Esophagus muscularis mucosa (tissue), 4 donors: Measurements from ENCODE around the gene LDLRAD3. TPM values are rescaled to one million over a fixed set of nuclear protein-coding genes. Genes with fewer than 3 reads are reported as not detected.

Source experiments
- DNase-seq: peaks from one replicate; pipeline ENCODE4 v3.0.0-alpha.2; 2017; ENCODE audit errors: extremely low spot score
- H3K27ac ChIP-seq, 4 donors: fragments of 200-600 bp; sonication (generic); replicated peaks in 1 of 4; 1 replicate in 3 of 4; 2 replicates in 1 of 4; pipeline ENCODE4 v1.5.1; 2016 to 2019; ENCODE audit warnings: mild to moderate bottlenecking in 1 of 4
- H3K27me3 ChIP-seq, 4 donors: fragments of 200-600 bp; sonication (generic); one replicate each; pipeline versions ENCODE4 v1.5.1 to v1.6.0; 2016 to 2019
- H3K36me3 ChIP-seq, 4 donors: fragments of 200-600 bp; sonication (generic); one replicate each; pipeline ENCODE4 v1.5.1; 2016 to 2019
- H3K4me1 ChIP-seq, 4 donors: fragments of 200-600 bp; sonication (generic); one replicate each; pipeline ENCODE4 v1.5.1; 2016 to 2019
- H3K4me3 ChIP-seq, 4 donors: fragments of 200-600 bp; sonication (generic); 1 replicate in 2 of 4; 2 replicates in 2 of 4; pipeline ENCODE4 v1.5.1; 2016 to 2019; ENCODE audit warnings: mild to moderate bottlenecking in 4 of 4, moderate library complexity in 1 of 4
- H3K9me3 ChIP-seq, 4 donors: fragments of 200-600 bp; sonication (generic); 1 replicate in 3 of 4; 2 replicates in 1 of 4; pipeline ENCODE4 v1.5.1; 2016 to 2019
- CTCF ChIP-seq, 3 experiments: fragments of 200-600 bp in 2 of 3; fragments of 450-650 bp in 1 of 3; sonication (generic) in 2 of 3; IDR thresholded peaks; one replicate each; pipeline ENCODE4 v1.5.1; 2017 to 2019; ENCODE audit warnings: antibody characterized with exemption in 3 of 3, mild to moderate bottlenecking in 2 of 3, moderate library complexity in 1 of 3
- EP300 ChIP-seq: sonication (generic); formaldehyde crosslinking; IDR thresholded peaks from one replicate; pipeline ENCODE4 v1.6.1; 2017; ENCODE audit warnings: antibody characterized with exemption
- POLR2A ChIP-seq: fragments of 450-650 bp; IDR thresholded peaks from one replicate; pipeline ENCODE4 v1.6.1; 2017; ENCODE audit warnings: antibody characterized with exemption, moderate library complexity, mild to moderate bottlenecking, low read depth
- POLR2AphosphoS5 ChIP-seq, 2 donors: sonication (generic); formaldehyde crosslinking; IDR thresholded peaks; one replicate each; pipeline ENCODE4 v1.6.1; 2017; ENCODE audit warnings: antibody characterized with exemption in 2 of 2
- WGBS: methylation state at CpG from one replicate; pipeline ENCODE4 v1.1.5; 2018; 5-methylcytosine and 5-hydroxymethylcytosine counted together
- intact Hi-C: fragments of 100-400 bp; cut with DNase I; formaldehyde crosslinking; loops from one replicate; pipeline ENCODE4 v1.15.1; 2023
- total RNA-seq, 4 donors: library from RNA; depleted of rRNA; stranded (reverse); fragments of >200 nt; gene quantifications; one replicate each; pipeline versions ENCODE4 v1.1.0 to v1.2.1, GENCODE V29; 2016

LDLRAD3 gene
- total RNA-seq, 4 donors from 2014 or later: 6.8 to 8.7 (median 8.2) TPM

GRCh38 chr11:36048496-36049247 is 104.8 kb downstream of the LDLRAD3 start:
- no peaks in the 10 kb centered on the region for H3K9me3 ChIP-seq
- no peak for DNase-seq
- no peak overlapping the region for H3K27ac ChIP-seq
- no peak overlapping the region for H3K4me3 ChIP-seq
- H3K27me3 ChIP-seq: no peaks in the 10 kb centered on the region
- H3K36me3 ChIP-seq: no peaks in the 10 kb centered on the region
- 87% methylated on average over 5 of the region's 5 CpGs for WGBS
- no peaks in the 10 kb centered on the region for H3K4me1 ChIP-seq
- intact Hi-C loops: loop anchor here (10.0 kb wide), 1 partner anchor 216 kb away; no protein-coding TSS in a partner anchor
- TF ChIP-seq EP300 (no peak), POLR2AphosphoS5 (IDR thresholded peaks at IDR 0.05) (no peak), CTCF (IDR thresholded peaks at IDR 0.05) (no peak), POLR2A (no peak)

- Histone ChIP-seq H3K4me1 (no peaks in the 10 kb centered on the region), H3K9me3 (no peaks in the 10 kb centered on the region), H3K4me3 (no peak overlapping the region), H3K27me3 (no peaks in the 10 kb centered on the region), H3K27ac (no peak overlapping the region), H3K36me3 (no peaks in the 10 kb centered on the region)
- no peak for DNase-seq
- 91% methylated on average over 8 of the region's 8 CpGs for WGBS
- intact Hi-C loops: no loop called here
- TF ChIP-seq POLR2AphosphoS5 (IDR thresholded peaks at IDR 0.05): no peak
- TF ChIP-seq CTCF (IDR thresholded peaks at IDR 0.05): no peak
- no peak for TF ChIP-seq EP300
- TF ChIP-seq POLR2A: no peak
Observed at GRCh38 chr11:36051235-36052144, 107.6 kb downstream of the LDLRAD3 start.

- no peak for DNase-seq
- intact Hi-C loops: no loop called here
- Histone ChIP-seq H3K4me3 (no peak overlapping the region), H3K9me3 (no peaks in the 10 kb centered on the region), H3K27ac (no peak overlapping the region), H3K4me1 (peaks cover 0 to 9% (median 3%) of the 10 kb centered on the region in 4 donors), H3K36me3 (no peaks in the 10 kb centered on the region), H3K27me3 (no peaks in the 10 kb centered on the region)
- WGBS: 75% methylated on average over 5 of the region's 5 CpGs
- TF ChIP-seq POLR2A: no peak
- no peak for TF ChIP-seq POLR2AphosphoS5 (IDR thresholded peaks at IDR 0.05)
- TF ChIP-seq EP300: no peak
- no peak for TF ChIP-seq CTCF (IDR thresholded peaks at IDR 0.05)
Observed at GRCh38 chr11:36053281-36053680, 109.4 kb downstream of the LDLRAD3 start.

- H3K9me3 ChIP-seq: no peaks in the 10 kb centered on the region
- intact Hi-C loops: no loop called here
- DNase-seq: no peak
- peaks cover 0 to 9% (median 3%) of the 10 kb centered on the region in 4 donors for H3K4me1 ChIP-seq
- no peak overlapping the region for H3K4me3 ChIP-seq
- 59% methylated on average over 3 of the region's 3 CpGs for WGBS
- no peaks in the 10 kb centered on the region for H3K27me3 ChIP-seq
- H3K36me3 ChIP-seq: no peaks in the 10 kb centered on the region
- H3K27ac ChIP-seq: no peak overlapping the region
- TF ChIP-seq EP300 (no peak), POLR2AphosphoS5 (IDR thresholded peaks at IDR 0.05) (no peak), POLR2A (no peak), CTCF (IDR thresholded peaks at IDR 0.05) (no peak)
Observed at GRCh38 chr11:36053862-36054261, 110.0 kb downstream of the LDLRAD3 start.
